ENCODE measurements around the gene ACD. TPM values are rescaled to one million over a fixed set of nuclear protein-coding genes. Genes with fewer than 3 reads are reported as not detected.
A peak's percentile ranks its signal among the peaks of the same experiment; 100 is the strongest.

Gene ACD
- total RNA-seq, 1 experiment from 2014 or later, result 34.1 TPM

DNA sequence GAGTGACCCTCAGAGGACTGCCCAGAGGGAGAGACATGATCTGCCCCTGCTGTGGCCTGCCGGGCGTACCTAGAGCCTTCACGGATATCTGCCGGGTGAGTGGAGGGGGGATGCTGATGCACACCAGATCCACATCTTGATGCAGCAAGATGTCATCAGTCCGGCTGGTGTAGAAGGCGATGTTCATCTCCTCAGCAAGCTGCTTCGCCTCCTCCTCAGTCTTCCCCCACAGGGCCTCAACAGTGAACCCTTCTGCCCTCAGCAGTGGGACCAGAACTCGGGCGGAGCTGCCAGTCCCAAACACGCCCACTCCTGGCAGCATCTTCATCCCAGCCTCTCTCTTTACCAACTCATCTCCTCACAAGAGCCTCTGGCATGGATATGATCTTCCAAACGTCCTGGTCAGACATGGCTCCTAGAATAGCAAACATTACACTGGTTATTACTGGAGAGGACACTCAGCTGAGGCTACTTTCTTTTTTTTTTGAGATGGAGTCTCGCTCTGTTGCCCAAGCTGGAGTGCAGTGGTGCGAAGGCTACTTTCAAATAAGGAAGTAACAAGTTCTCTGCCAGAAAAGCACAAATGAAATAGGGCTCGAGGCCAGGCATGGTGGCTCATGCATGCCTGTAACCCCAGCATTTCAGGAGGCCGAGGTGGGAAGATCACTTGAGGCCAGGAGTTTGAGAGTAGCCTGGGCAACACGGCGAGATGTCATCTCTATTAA is 25.5 kb upstream of the ACD start:
- Histone ChIP-seq H3K27ac (ENCODE audit: insufficient read length, low read depth, low read length) (no peak overlapping the region), H3K23me2 (ENCODE audit: insufficient read length, low read depth, low read length, poor library complexity, severe bottlenecking) (no peaks in the 10 kb centered on the region), H3K23ac (ENCODE audit: insufficient read length, low read depth, low read length) (no peak overlapping the region), H2BK12ac (ENCODE audit: insufficient read length, low read depth, low read length) (no peak overlapping the region), H4K20me1 (ENCODE audit: control insufficient read depth, insufficient read depth, insufficient read length) (no peaks in the 10 kb centered on the region), H3K56ac (ENCODE audit: insufficient read length, low read depth, low read length) (no peak overlapping the region), H2BK5ac (ENCODE audit: insufficient read length, low read length) (no peak overlapping the region), H4K5ac (ENCODE audit: insufficient read length, low read depth, low read length) (no peak overlapping the region), H2AK5ac (ENCODE audit: insufficient read length, low read length) (no peak overlapping the region), H3K4me2 (ENCODE audit: insufficient read depth, insufficient read length, low read length) (no peak overlapping the region), H3K18ac (ENCODE audit: insufficient read length, low read depth, low read length) (no peak overlapping the region), H3K9me3 (ENCODE audit: control insufficient read depth, low read depth, low read length) (no peaks in the 10 kb centered on the region), H3T11ph (ENCODE audit: low read length) (no peak overlapping the region), H2BK20ac (ENCODE audit: low read depth, low read length, poor library complexity, severe bottlenecking) (no peak overlapping the region), H3K4ac (ENCODE audit: low read depth, low read length) (no peak overlapping the region), H3K9ac (ENCODE audit: extremely low read depth, insufficient read length, low read length) (no peak overlapping the region), H4K91ac (ENCODE audit: insufficient read length, low read depth, low read length) (no peak overlapping the region), H2AFZ (ENCODE audit: low read length) (no peak overlapping the region), H3K27me3 (ENCODE audit: insufficient read depth, low read length) (no peaks in the 10 kb centered on the region), H2BK120ac (ENCODE audit: low read depth, low read length, poor library complexity, severe bottlenecking) (no peak overlapping the region), H2BK15ac (ENCODE audit: low read depth, low read length) (0 out of 2 replicates have a peak overlapping the region, but pooled peaks have one; percentile 54), H4K8ac (replicated peaks; ENCODE audit: insufficient read length, low read depth, low read length) (peak overlapping the region; percentile 77), H3K4me1 (ENCODE audit: insufficient read depth, low read length) (no peaks in the 10 kb centered on the region), H3K79me2 (ENCODE audit: insufficient read depth, low read length) (no peaks in the 10 kb centered on the region), H3K14ac (ENCODE audit: insufficient read depth, low read length) (no peak overlapping the region), H3K79me1 (ENCODE audit: insufficient read depth, low read depth, low read length, poor library complexity, severe bottlenecking) (no peaks in the 10 kb centered on the region)
- H3K27me3 Mint-ChIP-seq (ENCODE audit: low read depth), result no peaks in the 10 kb centered on the region
- TF ChIP-seq, protein P1, sequence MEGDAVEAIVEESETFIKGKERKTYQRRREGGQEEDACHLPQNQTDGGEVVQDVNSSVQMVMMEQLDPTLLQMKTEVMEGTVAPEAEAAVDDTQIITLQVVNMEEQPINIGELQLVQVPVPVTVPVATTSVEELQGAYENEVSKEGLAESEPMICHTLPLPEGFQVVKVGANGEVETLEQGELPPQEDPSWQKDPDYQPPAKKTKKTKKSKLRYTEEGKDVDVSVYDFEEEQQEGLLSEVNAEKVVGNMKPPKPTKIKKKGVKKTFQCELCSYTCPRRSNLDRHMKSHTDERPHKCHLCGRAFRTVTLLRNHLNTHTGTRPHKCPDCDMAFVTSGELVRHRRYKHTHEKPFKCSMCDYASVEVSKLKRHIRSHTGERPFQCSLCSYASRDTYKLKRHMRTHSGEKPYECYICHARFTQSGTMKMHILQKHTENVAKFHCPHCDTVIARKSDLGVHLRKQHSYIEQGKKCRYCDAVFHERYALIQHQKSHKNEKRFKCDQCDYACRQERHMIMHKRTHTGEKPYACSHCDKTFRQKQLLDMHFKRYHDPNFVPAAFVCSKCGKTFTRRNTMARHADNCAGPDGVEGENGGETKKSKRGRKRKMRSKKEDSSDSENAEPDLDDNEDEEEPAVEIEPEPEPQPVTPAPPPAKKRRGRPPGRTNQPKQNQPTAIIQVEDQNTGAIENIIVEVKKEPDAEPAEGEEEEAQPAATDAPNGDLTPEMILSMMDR (conservative IDR thresholded peaks at IDR 0.05), result no peak
- no peaks in the 10 kb centered on the region for H3K4me1 Mint-ChIP-seq
- no peak for DNase-seq
- H3K36me3 Mint-ChIP-seq (ENCODE audit: insufficient read depth in 1 of 3, low read depth in 3 of 3), result peaks cover 8 to 17% (median 17%) of the 10 kb centered on the region in 3 experiments; a peak in 6 of 7 replicates
- no CpG with 5 or more reads among the region's 17 CpGs for WGBS (ENCODE audit: extremely low coverage, insufficient read length, low lambda C conversion rate)
- H3K9me3 Mint-ChIP-seq, result no peaks in the 10 kb centered on the region
- no peak overlapping the region; a peak in 1 of 7 replicates for H3K27ac Mint-ChIP-seq
- H3K4me3 Mint-ChIP-seq, result no peak overlapping the region

All from H9 (cell line).